Gastroesophageal sphincter (tissue), 4 donors: Measurements from ENCODE around the gene SELENOW. TPM values are rescaled to one million over a fixed set of nuclear protein-coding genes. Genes with fewer than 3 reads are reported as not detected.

Experiments used
- ATAC-seq: fragments of 150-250 bp; one replicate; pipeline ENCODE4 v1.9.1; 2016; ENCODE audit warnings: mild to moderate bottlenecking, moderate library complexity
- H3K27ac ChIP-seq, 4 donors: fragments of 200-600 bp; sonication (generic) in 3 of 4; 1 replicate in 3 of 4; 2 replicates in 1 of 4; pipeline ENCODE4 v1.5.1; 2016 to 2019
- H3K27me3 ChIP-seq: fragments of 200-600 bp; sonication (generic); one replicate; pipeline ENCODE4 v1.5.1; 2019
- H3K36me3 ChIP-seq, 2 donors: fragments of 200-600 bp; sonication (generic); one replicate each; pipeline ENCODE4 v1.5.1; 2019; ENCODE audit warnings: control low read depth in 1 of 2
- H3K4me1 ChIP-seq, 3 donors: fragments of 200-600 bp; sonication (generic); 1 replicate in 2 of 3; 2 replicates in 1 of 3; pipeline ENCODE4 v1.5.1; 2016 to 2019; ENCODE audit warnings: control low read depth in 2 of 3
- H3K4me3 ChIP-seq, 2 donors: fragments of 200-600 bp; sonication (generic); one replicate each; pipeline ENCODE4 v1.5.1; 2019; ENCODE audit warnings: mild to moderate bottlenecking in 1 of 2, moderate library complexity in 1 of 2
- H3K9me3 ChIP-seq, 3 donors: fragments of 200-600 bp; sonication (generic); one replicate each; pipeline ENCODE4 v1.5.1; 2017 to 2019; ENCODE audit warnings: control low read depth in 2 of 3
- EP300 ChIP-seq: sonication (generic); formaldehyde crosslinking; IDR thresholded peaks from one replicate; pipeline ENCODE4 v1.6.1; 2017; ENCODE audit warnings: antibody characterized with exemption, mild to moderate bottlenecking
- POLR2A ChIP-seq, 2 donors: fragments of 450-650 bp; IDR thresholded peaks; one replicate each; pipeline ENCODE4 v1.6.1; 2017; ENCODE audit warnings: antibody characterized with exemption in 2 of 2, mild to moderate bottlenecking in 2 of 2, moderate library complexity in 1 of 2
- POLR2AphosphoS5 ChIP-seq: sonication (generic); formaldehyde crosslinking; IDR thresholded peaks from one replicate; pipeline ENCODE4 v1.6.1; 2017; ENCODE audit warnings: antibody characterized with exemption
- WGBS, 2 donors: methylation state at CpG; one replicate each; pipeline ENCODE4 v1.1.5; 2018; ENCODE audit warnings: low coverage in 1 of 2; 5-methylcytosine and 5-hydroxymethylcytosine counted together
- total RNA-seq, 4 donors: library from RNA; depleted of rRNA; stranded (reverse); fragments of >200 nt; gene quantifications; one replicate each; pipeline ENCODE4 v1.1.0, GENCODE V29; 2016
- TF ChIP-seq, protein P1 (sequence below), 4 experiments: fragments of 200-600 bp in 2 of 4; fragments of 450-650 bp in 2 of 4; sonication (generic) in 1 of 4; IDR thresholded peaks; one replicate each; pipeline ENCODE4 v1.5.1; 2017 to 2019; ENCODE audit warnings: antibody characterized with exemption in 4 of 4, mild to moderate bottlenecking in 2 of 4, moderate library complexity in 2 of 4

Gene SELENOW
- 1,000 to 10,000 TPM; 1,196 to 1,646 (median 1,370) TPM for total RNA-seq

GRCh38 chr19:47778049-47778953 lies at the start of gene SELENOW:
Gene SELENOW (plus strand): TSS chr19:47778703. CDS start chr19:47778786, 83 bp downstream.
- peaks cover 3 to 56% (median 24%) of the 10 kb centered on the region in 3 donors for H3K4me1 ChIP-seq
- peak within 1 kb of the TSS; percentile 93 to 98 (median 96) for H3K27ac ChIP-seq
- WGBS, 2 donors, result 0 to 6% methylated on average over 3 to 7 of the region's 65 CpGs
- ATAC-seq, result peak; percentile 85
- peaks cover 0 to 24% of the 10 kb centered on the region in 2 donors for H3K36me3 ChIP-seq
- TF ChIP-seq POLR2AphosphoS5, result peak; percentile 99
- TF ChIP-seq EP300, result no peak
- TF ChIP-seq, protein P1, sequence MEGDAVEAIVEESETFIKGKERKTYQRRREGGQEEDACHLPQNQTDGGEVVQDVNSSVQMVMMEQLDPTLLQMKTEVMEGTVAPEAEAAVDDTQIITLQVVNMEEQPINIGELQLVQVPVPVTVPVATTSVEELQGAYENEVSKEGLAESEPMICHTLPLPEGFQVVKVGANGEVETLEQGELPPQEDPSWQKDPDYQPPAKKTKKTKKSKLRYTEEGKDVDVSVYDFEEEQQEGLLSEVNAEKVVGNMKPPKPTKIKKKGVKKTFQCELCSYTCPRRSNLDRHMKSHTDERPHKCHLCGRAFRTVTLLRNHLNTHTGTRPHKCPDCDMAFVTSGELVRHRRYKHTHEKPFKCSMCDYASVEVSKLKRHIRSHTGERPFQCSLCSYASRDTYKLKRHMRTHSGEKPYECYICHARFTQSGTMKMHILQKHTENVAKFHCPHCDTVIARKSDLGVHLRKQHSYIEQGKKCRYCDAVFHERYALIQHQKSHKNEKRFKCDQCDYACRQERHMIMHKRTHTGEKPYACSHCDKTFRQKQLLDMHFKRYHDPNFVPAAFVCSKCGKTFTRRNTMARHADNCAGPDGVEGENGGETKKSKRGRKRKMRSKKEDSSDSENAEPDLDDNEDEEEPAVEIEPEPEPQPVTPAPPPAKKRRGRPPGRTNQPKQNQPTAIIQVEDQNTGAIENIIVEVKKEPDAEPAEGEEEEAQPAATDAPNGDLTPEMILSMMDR (IDR thresholded peaks at IDR 0.05), result no peak
- TF ChIP-seq POLR2A (IDR thresholded peaks at IDR 0.05), result peak; percentile 96 to 97
- H3K27me3 ChIP-seq, result no peaks in the 10 kb centered on the region
- peak within 1 kb of the TSS; percentile 81 to 93 for H3K4me3 ChIP-seq
- H3K9me3 ChIP-seq, result no peaks in the 10 kb centered on the region

GRCh38 chr19:47729468-47729798 lies 49.1 kb upstream of the SELENOW start:
- Histone ChIP-seq H3K27ac (peak overlapping the region; percentile 82 to 92 (median 86)), H3K9me3 (no peaks in the 10 kb centered on the region), H3K36me3 (peaks cover 0 to 78% of the 10 kb centered on the region in 2 donors), H3K4me3 (peak overlapping the region in 1 of 2 donors; percentile 40), H3K4me1 (peaks cover 0 to 91% (median 35%) of the 10 kb centered on the region in 3 donors), H3K27me3 (no peaks in the 10 kb centered on the region)
- ATAC-seq, result peak; percentile 92
- WGBS, 2 donors, result 6 to 7% methylated on average over 6 to 9 of the region's 9 CpGs
- TF ChIP-seq, protein P1 (IDR thresholded peaks at IDR 0.05), result no peak
- TF ChIP-seq POLR2AphosphoS5, result peak; percentile 80

DNA sequence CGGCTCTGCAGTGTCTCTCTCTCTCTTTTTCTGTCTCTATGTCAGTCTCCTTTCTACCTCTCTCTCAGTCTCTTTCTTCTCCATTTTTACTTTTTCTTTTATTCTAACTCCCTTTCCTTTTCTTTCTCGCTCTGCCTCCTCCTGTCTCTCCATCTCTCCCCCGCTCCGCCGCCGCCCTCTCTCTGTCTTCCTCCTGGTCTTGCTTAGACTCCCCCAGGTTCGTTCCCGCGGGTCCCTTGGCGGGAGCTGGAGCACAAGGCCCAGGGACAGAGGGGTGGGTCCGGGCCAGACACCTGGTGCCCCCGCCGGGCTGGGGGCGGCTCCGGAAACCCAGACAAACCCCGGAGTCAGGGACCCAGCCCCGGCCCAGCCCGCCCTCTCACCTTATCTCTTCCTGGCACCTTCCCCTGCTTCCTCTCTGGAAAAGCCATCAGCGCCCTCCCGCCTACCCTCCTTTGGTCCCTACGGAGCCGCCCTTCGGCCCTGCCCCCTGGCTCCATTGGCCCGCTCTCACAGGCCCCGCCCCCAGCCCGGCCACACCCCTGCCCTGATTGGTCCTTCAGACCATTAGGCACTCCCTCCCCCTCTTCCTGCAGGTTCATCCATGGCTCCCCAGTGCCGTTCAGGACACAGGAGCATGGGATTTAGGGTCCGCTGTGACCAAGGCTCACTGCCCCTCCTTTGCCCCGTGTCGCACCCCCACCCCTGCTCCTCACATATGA lies 48.5 kb upstream of the SELENOW start:
- ATAC-seq, result peak; percentile 71
- Histone ChIP-seq H3K27ac (peak overlapping the region; percentile 82 to 92 (median 86)), H3K27me3 (no peaks in the 10 kb centered on the region), H3K4me3 (peak overlapping the region in 1 of 2 donors; percentile 40), H3K9me3 (no peaks in the 10 kb centered on the region), H3K4me1 (peaks cover 0 to 91% (median 34%) of the 10 kb centered on the region in 3 donors), H3K36me3 (peaks cover 0 to 80% of the 10 kb centered on the region in 2 donors)
- peak in 1 of 2 donors; percentile 10 for TF ChIP-seq POLR2A (IDR thresholded peaks at IDR 0.05)
- no peak for TF ChIP-seq POLR2AphosphoS5
- 41 to 42% methylated on average over 6 to 10 of the region's 30 CpGs for WGBS, 2 donors

DNA sequence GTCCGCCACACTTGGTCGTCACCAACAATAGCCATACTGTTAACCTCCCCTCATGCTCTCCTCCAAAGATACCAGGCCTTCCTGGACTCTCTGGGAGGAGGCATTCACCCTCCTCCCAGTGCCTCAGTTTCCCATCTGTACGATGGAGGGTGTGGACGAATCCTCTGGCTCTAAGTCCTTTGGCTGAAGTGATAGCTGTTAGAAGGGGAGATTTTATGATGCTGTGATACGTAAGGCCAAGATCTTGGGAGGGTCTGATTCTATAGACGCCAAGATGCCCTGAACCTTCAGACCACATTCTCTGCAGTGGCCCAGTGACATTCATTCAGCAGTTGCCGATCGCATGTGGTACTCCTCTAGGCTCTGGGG lies 48.0 kb upstream of the SELENOW start:
- Histone ChIP-seq H3K9me3 (no peaks in the 10 kb centered on the region), H3K27me3 (no peaks in the 10 kb centered on the region), H3K4me3 (no peak overlapping the region), H3K27ac (peak overlapping the region; percentile 82 to 92 (median 86)), H3K36me3 (peaks cover 0 to 83% of the 10 kb centered on the region in 2 donors), H3K4me1 (peaks cover 0 to 90% (median 34%) of the 10 kb centered on the region in 3 donors)
- no peak for ATAC-seq
- 83 to 87% methylated on average over 4 of the region's 8 CpGs for WGBS, 2 donors
- TF ChIP-seq EP300, result no peak
- TF ChIP-seq, protein P1 (IDR thresholded peaks at IDR 0.05), result no peak
- no peak for TF ChIP-seq POLR2AphosphoS5
- no peak for TF ChIP-seq POLR2A (IDR thresholded peaks at IDR 0.05)

DNA sequence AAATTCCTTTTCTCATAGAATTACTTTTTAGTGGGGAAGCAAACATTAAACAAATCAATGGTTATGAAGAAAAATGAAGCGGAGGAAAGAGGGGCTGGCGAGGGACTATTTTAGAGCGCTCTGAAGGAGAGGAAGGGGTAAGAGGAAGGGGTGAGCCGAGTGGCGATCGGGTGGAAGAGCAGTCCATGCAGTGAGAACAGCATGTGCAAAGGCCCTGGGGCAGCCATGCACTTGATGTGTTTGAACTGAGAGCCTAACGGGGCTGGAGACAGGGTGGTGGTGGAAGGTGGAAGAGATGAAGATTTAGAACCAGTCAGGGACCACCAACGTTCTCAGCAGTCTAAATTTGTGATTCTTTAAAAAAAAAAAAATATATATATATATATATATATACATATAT lies 47.6 kb upstream of the SELENOW start:
- Histone ChIP-seq H3K27ac (peak overlapping the region; percentile 82 to 92 (median 86)), H3K4me1 (peaks cover 0 to 85% (median 34%) of the 10 kb centered on the region in 3 donors), H3K4me3 (no peak overlapping the region), H3K27me3 (no peaks in the 10 kb centered on the region), H3K9me3 (no peaks in the 10 kb centered on the region), H3K36me3 (peaks cover 0 to 83% of the 10 kb centered on the region in 2 donors)
- no peak for ATAC-seq
- WGBS, 2 donors, result 83 to 84% methylated on average over 8 of the region's 8 CpGs
- TF ChIP-seq POLR2A (IDR thresholded peaks at IDR 0.05) (no peak), POLR2AphosphoS5 (no peak), EP300 (no peak)
- TF ChIP-seq, protein P1 (IDR thresholded peaks at IDR 0.05), result no peak
